HepG2 (cell line): ENCODE measurements around the gene NEK5. TPM values are rescaled to one million over a fixed set of nuclear protein-coding genes. Genes with fewer than 3 reads are reported as not detected.

ENCODE experiments used
- ARNTL ChIP-seq: sonication (generic); formaldehyde crosslinking; IDR thresholded peaks from 2 replicates; pipeline ENCODE4 v1.4.0; 2020; ENCODE audit warnings: mild to moderate bottlenecking, missing genetic modification reagents
- BCL6 ChIP-seq: IDR thresholded peaks from 2 replicates; pipeline ENCODE4 v1.6.1; 2016; ENCODE audit warnings: missing genetic modification reagents, missing compliant biosample characterization
- GATAD1 ChIP-seq: IDR thresholded peaks from 2 replicates; pipeline ENCODE4 v1.6.1; 2016; ENCODE audit warnings: missing genetic modification reagents, missing compliant biosample characterization
- JDP2 ChIP-seq: sonication (generic); formaldehyde crosslinking; IDR thresholded peaks from 2 replicates; pipeline ENCODE4 v1.8.1; 2022; ENCODE audit warnings: missing genetic modification reagents, borderline replicate concordance
- MED8 ChIP-seq: sonication (generic); formaldehyde crosslinking; IDR thresholded peaks from 2 replicates; pipeline ENCODE4 v1.8.1; 2023; ENCODE audit warnings: mild to moderate bottlenecking, missing genetic modification reagents; ENCODE audit not compliant: insufficient replicate concordance
- MIXL1 ChIP-seq: IDR thresholded peaks from 2 replicates; pipeline ENCODE4 v1.6.1; 2016
- RAD51 ChIP-seq: fragments of 450-650 bp; IDR thresholded peaks from 2 replicates; pipeline ENCODE4 v1.6.1; 2016; ENCODE audit warnings: borderline replicate concordance
- REST ChIP-seq, 2 experiments: IDR thresholded peaks; 2 replicates each; pipeline ENCODE4 v1.6.1; 2011 to 2012; ENCODE audit warnings: low read length in 2 of 2, borderline replicate concordance in 1 of 2, low read depth in 1 of 2, mild to moderate bottlenecking in 1 of 2, moderate library complexity in 1 of 2
- SMARCE1 ChIP-seq: fragments of 450-650 bp; IDR thresholded peaks from 2 replicates; pipeline ENCODE4 v1.6.1; 2017; ENCODE audit warnings: borderline replicate concordance
- SOX13 ChIP-seq, 3 experiments: fragments of 450-650 bp in 1 of 3; sonication (generic) in 1 of 3; formaldehyde crosslinking in 1 of 3; IDR thresholded peaks in 2 of 3; conservative IDR thresholded peaks in 1 of 3; 2 replicates each; pipeline versions ENCODE4 v1.5.0 to v1.6.1; 2016 to 2020; ENCODE audit warnings: antibody characterized with exemption in 1 of 3, mild to moderate bottlenecking in 1 of 3, missing compliant biosample characterization in 1 of 3, missing genetic modification reagents in 1 of 3, moderate library complexity in 1 of 3
- TFDP2 ChIP-seq: sonication (generic); formaldehyde crosslinking; IDR thresholded peaks from 2 replicates; pipeline ENCODE4 v1.4.0; 2020; ENCODE audit warnings: missing genetic modification reagents
- TOPORS ChIP-seq: sonication (generic); formaldehyde crosslinking; IDR thresholded peaks from 2 replicates; pipeline ENCODE4 v1.8.0; 2023; ENCODE audit warnings: mild to moderate bottlenecking, missing genetic modification reagents
- ZHX2 ChIP-seq, 2 experiments: sonication (generic) in 1 of 2; formaldehyde crosslinking in 1 of 2; IDR thresholded peaks; 2 replicates each; pipeline versions ENCODE4 v1.6.1 to v1.9.0; 2014 to 2022; ENCODE audit warnings: antibody characterized with exemption in 1 of 2, borderline replicate concordance in 1 of 2, inconsistent platforms in 1 of 2, low read depth in 1 of 2, missing genetic modification reagents in 1 of 2
- ZNF224 ChIP-seq: sonication (generic); formaldehyde crosslinking; IDR thresholded peaks from 2 replicates; pipeline ENCODE4 v1.5.0; 2020; ENCODE audit warnings: mild to moderate bottlenecking, missing genetic modification reagents
- ZNF746 ChIP-seq: sonication (generic); formaldehyde crosslinking; IDR thresholded peaks from 2 replicates; pipeline ENCODE4 v1.8.0; 2022; ENCODE audit warnings: mild to moderate bottlenecking, missing genetic modification reagents
- ZNF883 ChIP-seq: sonication (generic); formaldehyde crosslinking; IDR thresholded peaks from 2 replicates; pipeline ENCODE4 v1.5.1; 2020; ENCODE audit warnings: mild to moderate bottlenecking, missing genetic modification reagents; ENCODE audit errors: not compliant biosample characterization
- polyA plus RNA-seq, 8 experiments: library from polyadenylated mRNA; depleted of rRNA in 3 of 8; stranded (reverse) in 7 of 8; unstranded in 1 of 8; fragments of >200 nt; fragmentation: Illumina TruSeq in 4 of 8; extraction: Trizol in 4 of 8; gene quantifications; 2 replicates each; pipeline versions ENCODE4 v1.2.1 to v1.2.3, GENCODE V29; 2011 to 2016; ENCODE audit warnings: low read depth in 4 of 8, missing spikeins in 1 of 8, mixed read lengths in 1 of 8; ENCODE audit not compliant: insufficient read depth in 1 of 8
- total RNA-seq, 5 experiments: library from RNA; depleted of rRNA; stranded (reverse); fragments of >200 nt; fragmentation: Illumina TruSeq; extraction: Trizol; gene quantifications; 2 replicates each; pipeline ENCODE4 v1.2.3, GENCODE V29; 2016; ENCODE audit warnings: low read depth in 1 of 5

The NEK5 gene
- total and polyA plus RNA-seq, 2 of the 13 experiments (the other 11 are each of a cell fraction or from before 2014, with no cell fraction given), result 0.12 to 0.22 TPM

- peak; percentile 89 for TF ChIP-seq ZNF883 (CRISPR knock-in tag)
- TF ChIP-seq TFDP2 (CRISPR knock-in tag), result peak; percentile 81
- TF ChIP-seq MED8 (CRISPR knock-in tag), result no peak
- no peak for TF ChIP-seq SMARCE1
- TF ChIP-seq ZNF746 (CRISPR knock-in tag), result peak; percentile 96
- TF ChIP-seq GATAD1 (CRISPR knock-in tag), result peak; percentile 91
- TF ChIP-seq REST (IDR thresholded peaks at IDR 0.05; ENCODE audit: borderline replicate concordance in 1 of 2, low read depth in 1 of 2, low read length in 2 of 2), result peak in 1 of 2 experiments; percentile 80; a peak in 1 of 4 replicates
- peak; percentile 45 for TF ChIP-seq ZHX2 (IDR thresholded peaks at IDR 0.05; ENCODE audit: low read depth)
- TF ChIP-seq ZHX2 (CRISPR knock-in tag; IDR thresholded peaks at IDR 0.05; ENCODE audit: borderline replicate concordance), result 0 out of 2 replicates have a peak, but pooled peaks have one; percentile 30
- TF ChIP-seq ARNTL, result peak; percentile 89
- peak; percentile 49; the same call in 1 of the 2 replicates for TF ChIP-seq MIXL1 (CRISPR knock-in tag)
- peak; percentile 87; the same call in 1 of the 2 replicates for TF ChIP-seq ZNF224 (CRISPR knock-in tag)
- 0 out of 2 replicates have a peak, but pooled peaks have one; percentile 5 for TF ChIP-seq SOX13 (IDR thresholded peaks at IDR 0.05)
- peak in 1 of 2 experiments; percentile 83; a peak in 2 of 4 replicates for TF ChIP-seq SOX13 (CRISPR knock-in tag; conservative IDR thresholded peaks at IDR 0.05 in 1 of 2, IDR thresholded peaks at IDR 0.05 in 1 of 2)
- peak; percentile 77; the same call in 1 of the 2 replicates for TF ChIP-seq TOPORS (CRISPR knock-in tag)
- no peak; the same call in 1 of the 2 replicates for TF ChIP-seq BCL6 (CRISPR knock-in tag)
- no peak; the same call in 1 of the 2 replicates for TF ChIP-seq JDP2
- no peak for TF ChIP-seq RAD51
Measured at GRCh38 chr13:52011632-52012511, 117.0 kb downstream of the NEK5 start, which contains the start of gene ALG11 (continued).
